GM21529 (cell line): ENCODE measurements around the gene KIAA0408.
"Not testable (repeated sequence)": the region's sequence is repeated elsewhere in the genome, so short reads cannot be mapped to it uniquely, and the experiment has no call there.

ENCODE experiments used
- ATAC-seq: cut with Tn5 transposase; IDR thresholded peaks from one replicate; pipeline ENCODE4 v1.9.1; 2021; ENCODE audit not compliant: unreplicated experiment

Gene KIAA0408

DNA sequence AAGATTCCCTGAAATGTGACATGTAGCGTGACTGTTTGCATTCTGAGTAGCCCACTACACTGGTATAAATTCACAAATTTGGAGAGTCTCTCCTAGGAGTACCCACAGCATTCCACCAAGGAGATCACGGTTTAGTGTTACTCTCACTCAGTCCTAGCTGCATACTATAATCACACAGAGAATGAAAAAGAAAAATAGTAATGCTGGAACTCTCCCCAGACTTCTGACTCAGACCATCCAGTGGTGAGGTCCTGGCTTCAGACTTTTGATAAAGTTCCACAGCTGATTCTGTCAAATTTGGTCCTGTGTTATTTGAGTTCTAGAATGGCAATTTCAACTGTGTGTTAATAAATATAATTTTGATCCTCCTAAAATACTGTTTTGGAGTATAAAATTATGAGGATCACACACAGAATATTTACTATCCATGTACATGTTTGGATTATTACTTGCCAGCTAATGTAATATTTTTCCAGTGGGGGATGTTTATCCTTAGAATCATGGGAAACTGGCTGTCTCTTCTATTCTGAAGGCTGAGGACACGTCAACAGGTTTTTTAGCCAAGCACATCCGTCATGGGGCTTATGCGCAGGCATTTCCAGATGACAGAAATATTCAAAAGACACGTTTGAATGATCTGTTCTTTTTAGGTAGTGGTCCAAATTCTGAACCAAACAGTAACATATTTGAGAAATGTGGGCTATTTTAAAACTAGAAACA, 5.1 kb upstream of the KIAA0408 start:
- ATAC-seq: no peak

DNA sequence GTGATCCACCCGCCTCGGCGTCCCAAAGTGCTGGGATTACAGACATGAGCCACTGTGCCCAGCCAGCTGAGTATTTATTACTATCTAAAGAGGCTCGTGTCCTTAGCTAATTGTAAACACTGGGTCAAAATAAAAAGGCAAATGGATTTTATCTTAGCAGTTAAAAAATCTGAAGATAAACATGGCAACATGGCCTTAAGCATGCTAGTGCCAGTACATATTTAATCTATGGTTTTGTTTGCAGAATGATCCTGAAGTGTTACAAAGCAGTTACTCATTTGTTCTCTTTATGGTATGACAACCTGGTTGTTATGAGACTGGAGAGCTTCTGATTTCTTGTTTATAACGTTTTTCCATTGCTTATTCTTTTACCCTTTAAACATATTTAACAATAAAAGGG, 3.9 kb upstream of the KIAA0408 start:
- no peak for ATAC-seq

DNA sequence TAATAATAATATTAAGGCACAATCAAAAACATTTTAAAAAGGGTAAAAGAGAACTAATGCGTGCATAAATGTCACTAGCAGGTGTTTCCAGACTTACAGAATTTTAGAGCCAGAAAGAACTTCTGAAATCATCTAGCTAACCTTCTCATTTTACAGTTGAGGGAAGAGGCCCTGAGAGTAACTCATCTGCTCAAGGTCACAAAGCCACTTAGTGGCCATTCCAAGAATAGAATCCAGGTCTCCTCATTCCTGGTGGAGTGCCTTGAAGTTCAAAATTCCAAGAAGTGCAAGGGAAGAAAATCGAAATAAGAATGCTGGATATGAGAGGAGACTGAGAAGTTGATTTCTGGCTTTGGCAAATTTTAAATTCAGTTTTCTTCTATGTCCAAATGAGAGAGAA, 3.2 kb upstream of the KIAA0408 start:
- no peak for ATAC-seq

DNA sequence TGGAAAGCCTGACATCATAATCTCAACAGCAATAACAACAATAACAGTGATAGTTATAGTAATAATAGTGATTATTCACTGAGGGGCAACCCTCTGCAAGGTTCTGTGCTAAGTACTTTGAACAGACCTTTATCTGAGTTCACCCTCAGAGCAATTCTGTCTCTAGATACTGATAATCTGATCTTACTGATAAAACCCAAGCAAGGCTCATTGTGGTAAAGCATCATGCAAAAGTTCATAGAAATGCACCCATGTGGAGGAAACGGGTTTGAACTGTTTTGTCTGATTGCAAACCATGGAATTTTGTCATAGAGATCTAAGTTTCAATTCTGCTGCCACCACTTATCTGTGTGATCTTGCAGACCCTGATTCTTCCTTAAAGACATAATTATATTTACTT, 1.3 kb upstream of the KIAA0408 start:
- no peak for ATAC-seq

DNA sequence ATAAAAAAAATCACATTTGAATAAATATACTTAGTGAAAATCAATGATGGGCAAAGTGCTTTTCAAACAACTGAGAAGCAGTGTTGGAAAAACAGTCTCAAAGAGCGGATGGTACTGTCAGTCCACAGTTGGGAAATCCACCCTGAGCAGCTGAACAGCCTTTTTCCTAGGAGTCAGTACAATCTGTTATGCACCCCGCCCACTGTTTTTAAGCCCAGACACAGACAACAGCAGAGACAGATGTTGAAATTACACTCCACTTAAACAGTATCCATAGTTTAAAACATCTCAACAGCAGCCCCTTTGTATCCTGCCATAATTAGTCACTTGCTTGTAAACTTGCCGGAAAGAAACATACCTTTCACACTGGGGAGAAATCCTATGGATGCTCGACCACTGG, 372 bp downstream of the KIAA0408 start:
- no peak for ATAC-seq

DNA sequence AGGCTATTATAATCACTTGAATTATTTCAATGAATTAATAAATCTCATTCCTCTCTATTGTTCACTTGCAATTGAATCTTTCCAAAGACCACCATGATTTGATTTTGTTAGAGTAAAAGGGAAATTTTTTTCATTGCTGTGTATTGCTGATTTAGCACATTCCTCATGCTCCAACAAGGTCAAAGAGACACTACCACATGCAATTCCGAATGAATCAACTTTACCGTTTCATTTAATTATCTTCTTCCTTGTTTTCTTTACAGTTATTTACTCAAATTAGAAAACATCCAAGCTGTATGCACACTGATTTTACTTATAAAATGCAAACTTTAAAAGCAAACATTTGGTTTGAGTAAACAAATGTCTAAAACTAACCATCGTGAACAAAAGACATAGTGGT, 967 bp downstream of the KIAA0408 start:
- no peak for ATAC-seq

DNA sequence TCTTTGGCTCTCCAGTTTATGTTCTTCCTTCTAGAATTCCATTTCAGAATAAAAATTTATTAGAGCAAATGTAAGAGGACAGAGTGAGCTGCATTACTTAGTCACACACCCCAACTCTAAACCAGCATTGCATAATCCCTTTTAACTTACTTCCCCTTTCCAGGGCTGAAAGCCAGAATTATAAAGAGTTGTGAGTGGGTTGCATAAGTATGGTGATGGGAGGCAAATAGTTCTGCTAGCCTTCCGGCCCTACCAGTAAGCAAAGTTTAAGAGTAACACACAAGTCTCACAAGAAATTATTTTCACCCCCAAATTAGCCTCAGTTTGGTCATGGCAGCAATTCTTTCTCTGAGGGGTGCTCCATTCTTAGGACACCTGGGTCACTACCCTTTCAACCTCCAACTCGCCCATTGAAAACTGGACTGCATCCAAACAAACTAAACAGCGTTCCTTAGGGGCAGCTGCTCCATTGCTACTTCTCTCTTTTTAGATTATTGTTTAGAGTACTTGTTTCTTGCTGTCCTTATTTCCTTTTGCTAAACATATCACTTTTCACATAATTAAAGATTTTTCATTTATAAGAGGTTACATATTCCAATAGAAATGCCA, 1.6 kb downstream of the KIAA0408 start:
- no peak for ATAC-seq

DNA sequence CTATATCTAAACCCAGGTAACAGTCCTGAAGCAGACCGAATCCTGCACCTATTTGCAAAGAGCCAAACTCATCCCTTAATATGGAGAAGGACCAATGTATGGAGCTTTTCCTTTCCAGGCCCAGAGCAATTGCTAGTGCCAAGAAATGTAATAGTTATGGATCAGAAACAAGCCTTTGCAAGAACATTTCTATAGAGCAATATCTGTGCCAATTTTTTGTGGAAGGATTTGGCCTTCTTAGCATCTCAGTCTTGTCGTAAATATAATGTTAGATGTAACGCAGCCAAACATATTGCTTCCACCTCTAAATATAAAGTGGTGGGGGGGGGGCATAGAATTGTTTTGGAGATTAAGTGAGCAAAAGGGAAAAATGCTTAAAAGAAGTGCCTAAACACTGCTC, 2.7 kb downstream of the KIAA0408 start:
- no peak for ATAC-seq

DNA sequence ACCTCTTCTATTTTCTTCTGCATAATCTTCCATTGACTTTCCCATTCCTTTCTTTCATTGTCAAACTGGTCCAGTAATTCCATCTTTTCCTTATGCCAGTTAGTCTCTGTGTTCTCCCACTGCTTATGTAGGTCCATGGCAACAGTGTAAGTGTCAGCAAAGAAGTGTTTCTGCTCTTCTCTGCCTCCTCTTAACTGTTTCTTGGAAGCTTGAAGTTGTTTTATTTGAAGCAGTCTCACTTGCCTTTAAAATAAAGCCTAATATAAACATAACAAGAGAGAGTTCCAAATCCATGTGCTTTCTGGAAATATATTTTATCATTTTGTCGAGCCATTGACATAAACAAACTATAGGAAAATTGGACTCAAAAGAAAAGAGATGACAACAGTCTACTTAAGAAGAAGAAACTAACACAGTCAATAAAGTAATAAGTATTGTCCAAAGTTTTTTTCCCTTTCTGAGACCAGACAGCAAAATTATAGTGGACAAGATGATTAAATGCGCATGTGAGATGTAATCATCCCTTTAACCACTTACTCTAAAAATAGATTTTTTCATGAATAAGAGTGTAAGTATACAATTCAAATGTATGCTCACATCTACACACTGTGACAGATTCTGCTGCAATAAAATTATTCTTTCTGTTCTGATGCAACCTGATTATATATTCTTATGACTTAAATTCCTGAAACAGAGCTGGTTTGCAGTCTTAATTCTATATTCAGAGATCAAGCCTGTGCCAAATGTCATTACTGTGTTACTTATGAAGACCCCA, 5.2 kb downstream of the KIAA0408 start:
- no peak for ATAC-seq

DNA sequence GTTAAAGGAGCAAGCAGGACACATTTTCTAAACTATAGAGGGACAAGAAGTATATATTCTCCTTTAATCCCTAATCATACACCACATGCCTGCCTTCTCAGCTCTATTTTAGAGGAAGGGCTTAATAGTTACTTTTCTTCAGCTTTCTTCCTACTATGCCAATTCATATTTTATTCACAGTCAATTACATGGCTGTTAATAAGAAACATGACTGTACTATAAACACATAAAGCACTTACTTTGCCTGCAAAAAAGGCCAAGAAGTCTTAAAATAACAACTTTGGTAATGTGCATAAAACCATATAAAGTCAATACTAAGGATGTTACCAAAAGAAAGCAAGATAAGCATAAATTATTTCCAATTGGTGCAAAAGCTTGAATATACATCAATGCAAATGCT, 6.4 kb downstream of the KIAA0408 start:
- ATAC-seq: no peak

DNA sequence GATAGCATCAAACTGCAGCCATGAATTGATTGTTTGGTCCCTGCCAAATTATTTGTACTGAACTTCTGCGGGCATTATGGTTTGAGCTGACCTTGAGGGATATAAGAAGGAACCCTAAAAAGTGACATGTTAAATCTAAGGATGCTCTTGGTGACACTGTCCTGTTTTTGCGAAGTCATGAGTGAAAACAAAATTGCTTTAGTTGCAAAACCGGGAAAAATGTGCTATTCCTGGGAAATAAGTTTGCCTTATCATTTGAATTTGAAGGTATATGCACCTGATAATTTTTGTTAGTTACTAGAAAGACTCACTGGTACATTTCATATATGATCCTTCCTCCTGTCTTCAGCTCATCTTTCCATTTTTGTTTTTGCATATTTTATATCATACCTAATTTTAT, 7.8 kb downstream of the KIAA0408 start:
- ATAC-seq: no peak

DNA sequence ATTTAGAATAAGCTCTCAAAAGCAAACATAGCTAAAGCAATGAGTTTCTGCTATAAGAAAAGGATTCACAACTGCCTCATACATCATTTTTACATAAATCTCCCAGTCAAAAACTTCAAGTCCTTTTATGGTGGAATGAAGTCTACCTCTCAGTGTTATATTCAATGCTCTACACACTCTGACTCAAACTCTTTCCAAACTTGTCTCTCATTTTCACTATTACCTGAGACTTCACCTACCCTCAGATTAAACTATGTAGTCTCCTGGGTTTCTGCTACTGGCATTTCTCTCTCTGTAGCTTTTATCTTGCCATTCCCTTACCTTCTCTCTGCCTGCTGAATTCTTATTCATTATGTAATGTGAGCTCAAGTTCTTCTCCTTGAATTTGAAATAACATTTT, 11.4 kb downstream of the KIAA0408 start:
- no peak for ATAC-seq

DNA sequence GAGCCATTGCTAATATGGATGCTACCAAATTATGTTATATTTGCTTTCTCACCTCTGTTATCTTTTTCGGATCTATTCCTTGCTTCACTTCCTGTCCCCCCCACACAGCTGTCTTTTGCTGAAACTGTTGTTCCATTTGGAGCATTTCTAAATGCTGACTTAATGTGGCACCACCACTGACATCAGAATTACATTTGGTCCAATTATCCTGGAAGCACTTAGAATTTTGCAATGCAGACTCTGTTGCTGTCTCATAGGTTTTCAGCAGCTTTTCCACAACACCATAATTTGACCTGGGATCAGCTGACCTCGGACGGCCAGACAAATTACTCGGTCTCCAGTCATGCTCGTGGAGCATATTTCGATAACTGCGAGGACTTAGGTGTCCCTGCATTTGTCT, 12.8 kb downstream of the KIAA0408 start:
- ATAC-seq: no peak

DNA sequence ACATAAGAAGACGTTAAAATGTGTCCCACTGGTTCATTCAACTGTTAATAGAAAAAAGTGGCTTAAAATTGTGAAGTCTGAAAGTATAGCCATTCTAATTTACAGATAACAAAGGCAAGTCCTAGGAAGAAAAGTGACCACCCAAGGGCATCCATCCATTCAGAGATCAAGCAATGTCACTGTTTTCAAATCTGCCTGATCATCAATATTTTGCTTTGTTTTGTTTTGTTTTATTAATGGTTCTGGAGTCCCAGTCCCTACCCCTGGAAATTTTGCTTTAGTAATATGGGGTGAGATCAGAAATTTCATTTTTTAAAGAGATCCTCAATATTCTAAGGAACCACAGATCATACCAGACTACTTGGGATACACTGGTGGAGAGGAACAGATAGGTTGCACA, 17.3 kb downstream of the KIAA0408 start:
- no peak for ATAC-seq

DNA sequence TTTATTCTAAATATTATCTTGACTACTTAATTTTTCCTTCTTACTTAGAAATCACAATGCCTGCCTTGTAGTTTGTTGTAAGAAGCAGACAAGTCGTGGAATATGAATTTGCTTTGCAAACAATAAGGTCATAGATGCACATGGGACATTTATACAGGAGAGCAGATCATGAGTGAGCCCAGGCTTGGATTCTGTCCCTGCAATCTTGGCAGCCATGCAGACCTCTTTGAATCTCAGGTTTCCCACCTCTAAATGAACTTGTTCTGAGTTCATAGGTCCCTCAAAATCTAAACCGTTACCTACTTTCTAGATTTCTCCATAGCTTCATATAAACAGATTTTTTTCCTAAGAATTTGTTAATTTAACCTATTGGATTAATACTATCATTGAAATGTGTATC, 19.5 kb downstream of the KIAA0408 start:
- ATAC-seq: no peak

DNA sequence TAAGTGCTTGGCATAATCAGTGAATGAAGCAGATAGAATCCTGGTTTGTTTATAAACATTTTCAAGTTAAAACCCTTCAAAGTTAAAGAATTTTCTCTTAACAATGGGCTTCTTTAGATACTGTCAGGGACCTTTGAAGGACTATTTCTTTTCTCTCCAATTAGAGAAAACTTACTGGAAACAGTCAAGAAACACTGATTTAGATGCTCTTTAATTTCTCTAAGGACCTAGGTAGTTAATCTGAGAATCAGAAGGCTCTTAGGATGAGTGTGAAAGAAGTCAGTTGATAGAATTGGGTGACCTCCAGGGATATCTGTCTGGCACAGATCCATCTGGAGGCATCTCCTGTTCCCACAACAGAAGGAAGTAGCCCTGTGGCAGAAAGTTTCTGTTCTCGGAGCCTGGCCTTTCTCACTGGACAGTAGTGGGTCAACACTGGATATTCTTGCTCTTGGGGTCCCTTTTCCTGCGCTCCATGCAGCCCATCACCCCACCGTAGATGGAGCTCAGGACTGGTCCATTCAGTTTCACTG, 22.5 kb downstream of the KIAA0408 start:
- no peak for ATAC-seq

DNA sequence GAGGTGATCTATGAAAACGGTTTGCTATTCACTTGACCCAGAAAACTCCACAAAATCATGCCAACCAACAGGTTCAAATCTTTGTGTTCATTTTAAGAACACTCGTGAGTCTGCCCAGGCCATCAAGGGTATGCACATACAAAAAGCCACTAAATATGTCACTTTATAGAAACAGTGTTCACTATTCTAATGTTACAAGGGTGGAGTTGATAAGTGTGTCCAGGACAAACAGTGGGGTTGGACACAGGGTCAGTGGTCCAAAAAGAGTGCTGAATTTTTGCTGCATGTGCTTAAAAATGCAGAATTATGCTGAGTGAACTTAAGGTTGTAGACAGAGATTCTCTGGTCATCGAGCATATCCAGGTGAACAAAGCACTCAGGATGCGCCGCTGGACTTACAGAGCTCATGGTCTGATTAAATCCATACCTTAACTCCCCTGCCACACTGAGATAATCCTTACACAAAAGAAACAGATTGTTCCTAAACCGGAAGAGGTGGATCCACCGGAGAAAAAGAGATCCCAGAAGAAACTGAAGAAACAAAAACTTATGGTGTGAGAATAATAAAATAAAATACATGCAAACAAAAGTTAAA, 23.5 kb downstream of the KIAA0408 start:
- ATAC-seq: no peak

DNA sequence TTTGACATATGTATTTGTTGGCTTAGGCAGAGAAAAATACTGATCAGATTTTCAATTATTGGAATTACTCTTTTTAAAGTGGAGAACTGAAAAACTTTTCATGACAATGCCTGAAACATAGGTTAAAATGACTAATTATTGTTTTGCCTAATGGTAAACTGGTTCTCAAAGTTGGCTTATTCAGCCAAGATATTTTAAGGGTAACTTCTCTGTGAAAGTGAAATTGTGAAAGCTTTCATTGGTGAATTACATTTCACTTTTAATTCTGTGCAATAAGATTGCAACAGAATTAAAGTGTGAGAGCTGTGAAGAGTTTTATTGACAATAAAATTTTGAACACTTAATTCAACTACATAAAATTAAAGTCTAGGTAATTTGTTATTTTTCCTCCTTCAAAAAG, 24.5 kb downstream of the KIAA0408 start:
- ATAC-seq: no peak

DNA sequence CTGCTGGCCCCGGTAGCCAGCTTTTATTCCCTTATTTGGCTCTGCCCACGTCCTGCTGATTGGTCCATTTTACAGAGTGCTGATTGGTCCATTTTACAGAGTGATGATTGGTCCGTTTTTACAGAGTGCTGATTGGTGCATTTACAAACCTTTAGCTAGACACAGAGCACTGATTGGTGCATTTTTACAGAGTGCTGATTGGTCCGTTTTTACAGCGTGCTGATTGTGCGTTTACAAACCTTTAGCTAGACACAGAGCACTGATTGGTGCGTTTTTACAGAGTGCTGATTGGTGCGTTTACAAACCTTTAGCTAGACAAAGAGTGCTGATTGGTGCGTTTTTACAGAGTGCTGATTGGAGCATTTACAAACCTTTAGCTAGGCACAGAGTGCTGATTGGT, 30.6 kb downstream of the KIAA0408 start:
- not testable (repeated sequence) for ATAC-seq

DNA sequence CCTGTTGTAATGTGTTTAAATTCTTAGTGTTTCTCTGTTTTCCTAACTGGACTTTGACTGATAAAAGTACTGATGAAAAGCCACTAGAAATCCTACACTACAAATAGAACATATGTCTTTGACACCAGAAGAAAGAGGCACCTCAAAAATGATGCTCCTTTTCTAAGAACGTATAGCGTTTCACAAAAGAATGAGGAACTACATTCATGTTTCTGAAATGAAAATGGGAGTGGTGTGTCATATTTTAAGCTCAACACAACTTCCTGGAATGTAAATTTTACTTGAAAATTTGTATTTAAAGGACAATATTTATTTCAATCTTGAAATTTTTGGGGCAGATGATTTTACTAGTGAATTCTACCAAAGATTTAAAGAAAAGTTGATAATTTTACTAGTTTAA, 35.3 kb downstream of the KIAA0408 start:
- no peak for ATAC-seq

DNA sequence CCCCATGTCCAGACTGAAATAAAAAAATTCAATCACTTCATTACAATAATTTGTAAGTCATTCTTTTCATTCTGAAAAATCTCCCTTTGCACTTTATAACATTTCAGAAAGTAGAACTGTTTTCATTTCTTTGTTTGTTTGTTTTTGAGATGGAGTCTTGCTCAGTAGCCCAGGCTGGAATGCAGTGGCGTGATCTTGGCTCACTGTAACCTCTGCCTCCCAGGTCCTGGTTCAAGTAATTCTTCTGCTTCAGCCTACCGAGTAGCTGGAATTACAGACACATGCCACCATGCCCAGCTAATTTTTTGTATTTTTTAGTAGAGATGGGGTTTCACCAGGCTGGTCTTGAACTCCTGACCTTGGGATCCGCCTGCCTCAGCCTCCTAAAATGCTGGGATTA, 38.0 kb downstream of the KIAA0408 start:
- ATAC-seq: not testable (repeated sequence)

DNA sequence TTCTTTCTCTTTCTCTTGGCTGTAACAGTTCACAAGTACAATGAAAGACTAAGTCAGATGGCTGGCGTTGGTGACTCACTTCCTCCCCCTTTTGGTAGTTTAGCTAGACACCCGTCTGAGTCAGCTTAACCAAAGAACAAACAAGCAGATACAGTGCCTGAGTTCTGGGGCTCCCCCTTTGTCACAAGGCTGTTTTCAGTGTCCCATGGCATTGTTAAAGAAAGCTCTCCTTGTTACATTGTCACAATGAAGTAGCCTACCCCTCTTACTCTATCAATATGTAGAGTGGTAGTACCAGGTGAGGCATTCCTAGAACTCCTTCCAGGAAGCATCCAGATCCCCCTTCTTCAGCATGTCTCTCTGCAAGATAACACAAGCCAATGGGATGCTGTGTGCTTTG, 38.6 kb downstream of the KIAA0408 start:
- ATAC-seq: peak; percentile 100
